HG02759 (cell line): ENCODE results near the gene FOXP2.
"Not testable (repeated sequence)": the region's sequence is repeated elsewhere in the genome, so short reads cannot be mapped to it uniquely, and the experiment has no call there.

Source experiments
- ATAC-seq: cut with Tn5 transposase; IDR thresholded peaks from one replicate; pipeline ENCODE4 v1.9.1; 2021; ENCODE audit warnings: mild to moderate bottlenecking, moderate library complexity; ENCODE audit not compliant: unreplicated experiment

Gene FOXP2

GRCh38 chr7:114575098-114575497 lies 160.5 kb downstream of the FOXP2 start:
- ATAC-seq = no peak

DNA sequence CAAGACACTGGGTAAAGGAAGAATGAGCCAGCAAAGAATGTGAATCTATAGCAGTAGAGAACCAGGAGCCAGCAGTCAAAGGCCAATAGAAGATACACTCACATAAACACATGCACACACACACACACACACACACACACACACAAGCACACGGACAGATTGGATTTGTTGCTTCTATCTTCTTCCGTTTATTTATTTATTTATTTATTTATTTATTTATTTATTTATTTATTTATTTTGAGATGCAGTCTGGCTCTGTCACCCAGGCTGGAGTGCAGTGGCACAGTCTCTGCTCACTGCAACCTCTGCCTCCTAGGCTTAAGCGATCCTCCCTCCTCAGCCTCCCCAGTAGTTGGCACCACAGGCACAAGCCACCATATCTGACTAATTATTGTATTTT lies 166.3 kb downstream of the FOXP2 start:
- not testable (repeated sequence) for ATAC-seq

- ATAC-seq = no peak
Observed at GRCh38 chr7:114588506-114588905, 173.9 kb downstream of the FOXP2 start.

DNA sequence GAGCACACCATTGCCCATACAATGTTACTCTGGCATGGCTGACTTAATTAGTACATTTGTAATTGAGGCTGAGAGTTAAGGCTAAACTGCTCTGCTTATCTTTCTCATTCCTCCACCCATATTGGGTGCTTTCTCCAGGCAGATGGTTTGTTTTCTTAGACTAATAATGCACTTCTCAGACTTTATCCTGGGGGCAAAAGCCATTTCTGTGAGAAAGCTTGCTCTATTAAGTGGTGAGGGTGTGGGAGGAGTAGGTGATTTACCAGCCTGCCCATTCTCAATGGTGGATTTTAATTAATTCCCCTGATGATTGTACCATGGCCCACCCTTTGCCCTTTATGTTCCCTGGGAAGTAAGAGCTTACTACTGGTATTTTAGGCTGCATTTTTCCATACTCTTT lies 174.8 kb downstream of the FOXP2 start:
- ATAC-seq = no peak

- ATAC-seq = no peak
Observed at GRCh38 chr7:114590298-114590697, 175.7 kb downstream of the FOXP2 start.

- ATAC-seq = no peak
Observed at GRCh38 chr7:114598946-114599345, 184.3 kb downstream of the FOXP2 start.

- ATAC-seq = no peak
Observed at GRCh38 chr7:114606100-114606499, 191.5 kb downstream of the FOXP2 start.

GRCh38 chr7:114608822-114609221 lies 194.2 kb downstream of the FOXP2 start:
- ATAC-seq = not testable (repeated sequence)

GRCh38 chr7:114620208-114620607 lies 205.6 kb downstream of the FOXP2 start:
- ATAC-seq = no peak

DNA sequence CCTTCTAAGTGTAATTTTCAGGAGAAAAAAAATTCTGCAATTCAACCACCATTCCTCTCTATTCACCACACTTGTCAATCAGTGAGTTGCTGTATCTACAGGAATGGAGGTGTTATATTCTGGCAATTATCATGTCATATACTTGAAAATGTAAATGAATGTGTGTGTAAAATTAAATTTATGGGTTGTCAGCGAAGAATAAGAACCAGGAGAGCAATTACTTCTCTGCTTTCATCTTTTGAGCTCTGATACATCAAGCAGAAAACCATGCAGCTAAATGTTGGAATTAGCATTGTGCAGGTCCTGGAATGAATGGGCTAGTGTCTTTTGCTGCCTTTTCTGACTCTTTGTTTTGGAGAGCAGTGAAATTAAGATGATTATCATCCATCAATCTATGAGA lies 207.6 kb downstream of the FOXP2 start:
- no peak for ATAC-seq

- no peak for ATAC-seq
Observed at GRCh38 chr7:114623146-114623545, 208.5 kb downstream of the FOXP2 start.

DNA sequence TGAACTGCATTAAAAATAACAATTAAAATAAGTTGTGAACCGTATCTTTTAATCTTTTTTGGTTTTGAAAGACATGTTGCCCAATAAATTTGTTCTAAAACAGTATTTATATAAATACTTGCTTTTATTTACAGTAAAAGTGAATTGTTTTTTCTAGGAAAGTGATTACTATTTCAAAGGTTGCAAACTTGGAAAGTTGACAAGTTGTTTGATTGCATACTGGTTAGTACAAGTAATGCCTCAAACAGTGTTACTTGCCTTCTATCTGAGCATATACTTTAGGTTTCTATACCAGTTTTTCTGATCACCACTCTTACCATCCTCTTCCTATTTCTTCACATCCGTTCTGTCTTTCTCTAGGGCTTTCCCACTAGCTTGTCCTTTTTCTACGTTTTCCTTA lies 212.6 kb downstream of the FOXP2 start:
- ATAC-seq = no peak

DNA sequence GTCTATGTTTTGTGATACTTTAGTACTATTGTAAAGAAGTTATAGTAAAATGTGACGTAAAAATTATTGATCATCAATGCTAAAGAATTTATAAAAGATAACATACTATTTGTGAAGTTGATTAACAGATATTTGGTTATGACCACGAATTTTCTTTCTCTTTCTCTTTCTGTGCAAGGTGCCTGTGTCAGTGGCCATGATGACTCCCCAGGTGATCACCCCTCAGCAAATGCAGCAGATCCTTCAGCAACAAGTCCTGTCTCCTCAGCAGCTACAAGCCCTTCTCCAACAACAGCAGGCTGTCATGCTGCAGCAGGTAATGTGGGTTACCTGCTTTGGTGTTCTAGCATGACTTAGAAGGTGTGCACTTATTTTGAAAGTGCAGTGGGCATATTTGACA lies 213.7 kb downstream of the FOXP2 start:
- no peak for ATAC-seq

GRCh38 chr7:114629762-114630161 lies 215.1 kb downstream of the FOXP2 start:
- ATAC-seq = no peak

DNA sequence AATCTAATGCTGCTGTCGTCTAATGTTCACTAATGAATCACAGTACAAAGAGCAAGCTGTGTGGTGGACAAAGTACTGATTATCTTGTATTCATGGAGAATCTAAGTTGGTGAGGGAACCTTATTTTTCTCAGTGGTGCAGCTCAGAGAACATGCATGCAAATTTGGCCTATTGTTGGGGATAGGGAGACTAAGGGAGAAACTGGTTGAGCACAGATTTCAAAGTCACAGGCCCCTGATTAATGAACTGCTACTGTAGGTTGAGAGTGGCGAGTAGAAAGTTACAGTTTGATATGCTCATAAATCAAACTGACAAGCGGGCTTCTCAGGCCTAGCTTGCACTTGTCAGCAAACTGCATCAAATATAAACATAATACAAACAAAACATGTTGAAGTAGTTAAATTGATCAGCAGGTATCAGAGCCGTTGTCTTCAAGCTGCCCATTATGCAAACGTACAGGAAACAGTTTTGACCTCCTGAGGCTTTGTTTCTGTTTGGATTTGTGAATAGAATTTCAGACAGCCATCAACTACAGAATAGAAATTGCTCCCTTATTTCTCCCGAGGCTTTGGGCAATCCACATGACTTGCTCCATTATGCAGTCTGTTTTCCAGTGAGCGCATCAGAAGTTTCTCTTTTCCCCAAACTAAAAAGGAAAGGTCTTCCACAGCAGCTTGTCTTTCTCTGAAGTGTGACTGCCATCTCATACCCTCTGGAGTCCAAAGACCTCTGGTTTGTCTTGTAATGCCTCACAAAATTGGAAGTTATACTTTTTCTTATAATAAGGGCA lies 215.8 kb downstream of the FOXP2 start:
- no peak for ATAC-seq

DNA sequence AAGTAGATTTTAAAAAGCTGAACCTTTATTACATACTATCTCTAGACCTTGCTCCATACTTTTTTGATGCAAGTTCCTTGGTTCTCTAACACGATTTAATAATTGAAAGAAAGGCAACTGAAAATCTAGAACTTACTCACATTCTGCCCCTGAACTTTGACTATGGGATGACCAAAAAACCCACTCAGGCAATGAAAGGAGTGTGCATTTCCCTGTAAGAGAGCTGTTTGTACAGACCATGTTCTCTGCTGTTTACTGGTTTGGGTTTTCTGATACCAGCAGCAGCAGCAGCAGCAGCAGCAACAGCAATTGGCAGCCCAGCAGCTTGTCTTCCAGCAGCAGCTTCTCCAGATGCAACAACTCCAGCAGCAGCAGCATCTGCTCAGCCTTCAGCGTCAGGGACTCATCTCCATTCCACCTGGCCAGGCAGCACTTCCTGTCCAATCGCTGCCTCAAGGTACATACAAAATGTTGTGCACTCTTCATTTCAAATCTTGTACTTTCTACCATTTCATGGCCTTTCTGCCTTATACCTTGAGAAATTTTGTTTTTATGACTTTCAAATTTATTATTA lies 216.7 kb downstream of the FOXP2 start:
- no peak for ATAC-seq

- no peak for ATAC-seq
Observed at GRCh38 chr7:114639451-114639850, 224.8 kb downstream of the FOXP2 start.

DNA sequence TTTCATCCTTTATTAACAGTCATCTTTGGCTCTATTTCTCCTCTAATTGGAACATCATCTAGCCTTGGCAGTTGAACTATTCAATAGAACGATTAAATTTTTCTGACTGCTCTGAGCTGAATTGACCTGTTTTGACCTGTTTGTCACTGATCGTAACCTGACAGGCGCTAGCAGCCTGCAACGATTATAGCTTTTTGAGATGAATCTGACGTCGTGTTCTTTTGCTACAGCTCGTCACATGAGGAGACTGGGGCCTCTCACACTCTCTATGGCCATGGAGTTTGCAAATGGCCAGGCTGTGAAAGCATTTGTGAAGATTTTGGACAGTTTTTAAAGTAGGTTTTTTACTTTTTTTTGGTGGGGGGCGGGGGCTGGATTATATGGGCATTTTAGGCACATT lies 229.8 kb downstream of the FOXP2 start:
- no peak for ATAC-seq

DNA sequence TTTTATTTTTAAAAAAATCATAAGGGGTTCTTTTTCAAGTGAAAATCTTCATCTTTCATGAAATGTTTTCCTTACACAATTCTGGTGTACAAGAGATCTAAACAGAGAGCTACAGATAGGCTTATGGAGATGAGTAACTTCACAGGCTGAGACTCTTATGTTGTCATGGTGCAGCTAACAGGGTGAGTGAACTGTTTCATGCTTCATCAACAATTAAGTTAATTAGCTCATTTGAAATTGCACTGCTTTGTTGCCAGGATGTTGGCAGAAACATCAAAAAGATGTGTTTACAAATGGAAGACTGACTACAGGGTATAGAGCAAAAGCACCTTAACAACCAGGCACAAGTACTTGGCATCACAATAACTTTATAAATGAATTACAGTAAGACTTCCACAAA lies 230.8 kb downstream of the FOXP2 start:
- ATAC-seq = no peak

GRCh38 chr7:114647518-114647917 lies 232.9 kb downstream of the FOXP2 start:
- ATAC-seq = no peak

- no peak for ATAC-seq
Observed at GRCh38 chr7:114648117-114648516, 233.5 kb downstream of the FOXP2 start.

DNA sequence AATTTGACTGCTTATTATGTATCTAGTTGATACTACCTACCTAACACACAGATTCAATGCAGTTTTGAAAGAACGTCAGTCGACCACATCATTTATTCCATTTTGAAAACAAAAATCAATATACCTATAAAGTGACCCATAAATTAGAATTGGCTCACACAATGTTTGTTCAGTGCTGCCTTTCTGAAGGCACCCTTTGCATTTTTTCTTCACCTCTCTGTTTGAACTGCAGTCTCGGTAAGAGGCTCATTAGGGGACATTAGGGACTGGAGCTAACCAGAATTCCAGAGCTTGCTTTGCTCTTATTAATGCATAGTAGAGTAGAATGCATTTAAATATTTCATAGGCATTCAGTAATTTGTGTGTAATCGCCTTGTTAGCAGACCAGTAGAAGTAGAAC lies 234.1 kb downstream of the FOXP2 start:
- ATAC-seq = no peak

DNA sequence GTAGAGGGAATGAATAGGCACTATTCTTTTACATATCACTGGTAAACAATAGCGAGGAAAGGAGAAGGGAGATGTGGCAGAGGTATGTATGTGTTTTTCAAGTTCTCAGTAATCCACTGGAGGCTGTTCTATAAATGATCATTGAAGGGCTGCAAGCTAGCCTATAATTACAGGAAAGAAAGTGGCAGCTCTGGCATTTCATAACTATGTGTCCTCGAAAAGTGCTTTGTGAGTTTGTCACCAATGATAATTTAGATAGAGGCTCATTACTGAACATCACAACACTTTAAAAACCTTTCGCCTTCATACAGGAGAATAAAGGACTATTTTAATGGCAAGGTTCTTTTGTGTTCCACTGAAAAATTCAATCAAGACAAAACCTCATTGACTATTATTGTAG lies 235.1 kb downstream of the FOXP2 start:
- no peak for ATAC-seq
